AG08395 (cell line): ENCODE measurements around the gene HYAL2.

Source experiments
- DNase-seq: peaks from one replicate; pipeline ENCODE4 v3.0.0; 2012; ENCODE audit warnings: mixed read lengths, low spot score

The HYAL2 gene

DNA sequence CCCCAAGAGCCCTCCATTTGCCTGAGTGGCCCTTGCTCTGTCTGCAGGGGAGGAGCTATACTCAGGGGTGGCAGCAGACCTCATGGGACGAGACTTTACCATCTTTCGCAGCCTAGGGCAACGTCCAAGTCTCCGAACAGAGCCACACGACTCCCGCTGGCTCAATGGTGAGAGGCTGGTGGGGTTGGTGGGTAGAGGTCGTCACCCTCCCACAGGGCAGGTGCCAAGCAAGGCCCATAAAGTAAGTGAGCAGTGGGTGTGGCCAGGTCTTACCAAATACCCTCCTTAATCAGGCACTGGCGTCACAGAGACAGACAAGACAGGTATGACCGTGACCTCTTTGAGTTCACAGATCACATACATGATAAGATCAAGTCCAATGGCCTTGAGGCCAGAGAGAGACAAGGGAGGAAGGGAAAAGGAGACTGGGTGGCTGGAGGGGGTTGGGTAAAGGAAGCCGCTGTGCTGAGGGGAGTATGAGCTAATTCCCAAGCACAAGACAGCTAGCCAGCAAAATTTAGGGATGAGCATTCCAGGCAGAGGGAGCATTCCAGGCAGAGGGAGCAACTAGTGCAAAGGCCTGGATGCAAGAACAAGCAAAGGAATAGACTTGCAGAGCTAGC, 51.1 kb downstream of the HYAL2 start:
- DNase-seq, result no peak

DNA sequence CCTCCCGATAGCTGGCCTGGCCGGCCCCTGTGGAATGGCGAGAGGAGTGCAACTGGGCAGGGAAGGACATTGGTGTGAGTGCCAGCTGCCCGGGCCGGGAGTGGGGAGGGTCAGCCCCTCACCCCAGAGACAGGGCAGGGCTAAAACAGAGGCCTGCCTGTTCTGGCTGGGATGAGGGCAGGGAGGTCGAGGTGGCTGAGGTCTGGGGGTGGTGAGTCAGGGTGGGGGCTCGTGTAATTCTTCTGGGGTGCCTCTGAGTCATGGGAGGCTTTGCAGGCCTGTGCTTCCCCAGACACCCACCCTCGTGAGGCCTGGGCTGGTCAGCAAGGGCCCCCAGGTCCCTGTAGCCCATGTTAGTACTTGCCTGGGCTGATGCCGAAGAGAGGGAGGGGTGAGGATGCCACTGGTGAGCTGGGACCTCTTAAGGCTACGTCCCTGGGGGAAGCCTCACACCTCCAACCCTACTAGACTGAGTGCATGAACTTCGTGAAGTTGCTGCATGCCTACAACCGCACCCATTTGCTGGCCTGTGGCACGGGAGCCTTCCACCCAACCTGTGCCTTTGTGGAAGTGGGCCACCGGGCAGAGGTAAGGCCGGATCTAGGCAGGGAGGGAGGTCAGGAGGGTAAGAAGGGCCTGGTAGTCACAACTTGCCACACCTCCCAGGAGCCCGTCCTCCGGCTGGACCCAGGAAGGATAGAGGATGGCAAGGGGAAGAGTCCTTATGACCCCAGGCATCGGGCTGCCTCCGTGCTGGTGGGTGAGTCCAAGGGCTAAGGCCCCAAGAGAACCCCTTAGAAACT, 51.9 kb downstream of the HYAL2 start:
- no peak for DNase-seq

DNA sequence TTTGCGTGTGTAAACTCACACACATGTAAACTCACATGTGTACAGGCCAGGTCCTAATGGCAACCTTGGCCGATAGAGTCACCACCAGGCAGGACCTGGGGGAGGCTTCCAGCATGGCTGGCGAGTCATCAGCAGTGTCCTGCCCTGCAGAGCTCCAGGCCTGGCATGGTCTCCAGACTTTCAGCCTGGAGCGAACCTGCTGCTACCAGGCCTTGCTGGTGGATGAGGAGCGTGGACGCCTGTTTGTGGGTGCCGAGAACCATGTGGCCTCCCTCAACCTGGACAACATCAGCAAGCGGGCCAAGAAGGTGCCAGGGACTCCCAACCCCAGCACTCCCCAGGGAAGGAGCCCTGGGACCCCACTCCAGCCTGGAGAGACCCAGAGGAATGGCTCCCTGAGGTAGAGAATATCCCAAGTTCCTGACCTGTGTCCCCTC, 52.5 kb downstream of the HYAL2 start:
- DNase-seq, result peak; percentile 67

DNA sequence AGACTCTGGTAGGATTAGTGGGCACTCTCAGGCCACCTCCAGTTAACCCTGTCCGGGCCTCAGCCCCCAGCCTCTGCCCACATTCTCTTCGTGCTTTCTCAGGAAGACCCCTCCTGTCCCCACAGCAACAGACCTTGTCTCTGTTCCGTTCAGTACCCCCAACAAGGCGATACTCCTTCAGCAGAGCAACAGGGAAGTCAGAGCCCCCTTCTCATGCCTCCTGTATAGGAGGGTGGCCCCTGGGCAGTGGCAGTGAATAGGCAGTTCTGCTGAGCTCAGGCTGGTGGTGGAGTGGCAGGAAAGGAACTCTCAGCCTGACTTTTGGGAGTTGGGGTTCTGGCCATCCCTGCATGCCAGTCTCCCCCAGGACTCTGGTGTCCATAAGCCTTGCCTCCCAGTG, 53.1 kb downstream of the HYAL2 start:
- DNase-seq, result no peak

DNA sequence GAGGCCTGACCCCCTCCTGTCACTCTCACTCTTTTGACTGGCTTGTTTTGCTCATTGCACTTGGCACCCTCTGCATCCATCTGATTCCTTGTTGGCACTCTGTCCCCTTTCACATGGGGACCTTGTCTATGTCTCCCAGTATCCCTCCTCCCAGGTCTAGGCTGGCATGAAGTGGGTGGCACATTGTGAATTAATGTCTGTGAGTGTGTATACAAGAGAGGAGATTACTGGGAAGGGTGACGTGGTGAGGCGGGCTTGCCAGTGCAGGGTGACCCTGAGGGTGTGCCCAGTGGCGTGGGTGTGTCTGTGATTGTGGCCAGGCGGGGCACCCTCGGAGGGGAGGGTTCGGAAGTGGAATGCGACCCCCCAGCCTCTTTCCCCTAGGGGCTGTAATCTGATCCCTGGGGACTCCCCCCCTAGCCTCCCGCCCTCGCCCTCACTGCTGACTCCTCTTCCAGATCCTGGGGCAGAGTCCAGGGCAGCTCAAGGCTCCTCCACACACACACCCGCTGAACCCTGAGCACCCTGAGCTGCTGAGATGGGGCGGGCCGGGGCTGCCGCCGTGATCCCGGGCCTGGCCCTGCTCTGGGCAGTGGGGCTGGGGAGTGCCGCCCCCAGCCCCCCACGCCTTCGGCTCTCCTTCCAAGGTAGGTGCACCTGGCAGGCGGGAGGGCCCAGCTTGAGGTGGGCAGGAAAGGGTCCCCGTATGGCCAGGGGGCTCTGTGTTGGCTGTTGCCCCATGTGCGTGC, 53.7 kb downstream of the HYAL2 start, which contains the start of gene SEMA3B:
SEMA3B (plus strand) TSS at position 445 of the 749 bp plus-strand sequence; CDS start at position 539, 94 bp downstream.
- peak; percentile 69 for DNase-seq

DNA sequence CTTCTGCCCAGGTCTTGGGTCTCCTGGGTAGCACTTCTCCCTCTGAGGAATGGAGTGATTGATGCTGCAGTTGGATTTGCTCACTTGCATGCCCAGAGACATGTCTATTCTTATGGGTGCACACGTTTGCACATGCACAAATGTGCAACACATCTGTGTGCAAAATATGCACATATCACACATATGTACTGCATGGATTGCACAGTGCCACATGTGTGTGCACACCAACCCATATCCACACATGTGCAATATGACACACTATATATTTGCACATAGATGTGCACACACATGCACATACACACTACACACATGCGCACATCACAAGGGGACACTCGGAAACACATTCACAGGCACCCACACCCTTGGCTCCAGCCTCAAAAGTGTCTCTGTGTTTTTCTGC, 54.3 kb downstream of the HYAL2 start:
- DNase-seq, result no peak
